RPMI8226 (cell line): ENCODE measurements around the gene SCN11A.
"Not testable (repeated sequence)": the region's sequence is repeated elsewhere in the genome, so short reads cannot be mapped to it uniquely, and the experiment has no call there.

ENCODE experiments used
- DNase-seq: peaks from one replicate; pipeline ENCODE4 v3.0.0-alpha.2; 2015

Gene SCN11A

DNA sequence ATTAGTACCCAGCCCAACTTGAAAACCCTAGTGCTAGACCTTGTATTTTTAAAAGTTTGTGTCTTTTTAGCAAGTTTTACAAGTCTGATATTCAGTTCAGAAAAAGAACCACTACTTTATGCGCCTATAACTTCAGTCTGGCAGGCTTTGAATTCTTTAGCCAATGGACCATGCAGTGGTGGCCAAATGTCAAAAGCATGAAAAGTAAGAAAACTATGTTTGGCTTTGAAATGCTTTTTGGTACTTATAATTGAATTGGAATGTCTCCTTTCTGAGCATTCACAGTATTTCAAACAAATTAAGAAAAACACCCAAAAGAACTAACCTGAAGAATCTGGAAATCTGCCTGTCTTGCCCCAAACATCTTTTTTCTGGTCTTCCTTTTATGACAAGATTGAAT, 12.9 kb upstream of the SCN11A start:
- DNase-seq: no peak

DNA sequence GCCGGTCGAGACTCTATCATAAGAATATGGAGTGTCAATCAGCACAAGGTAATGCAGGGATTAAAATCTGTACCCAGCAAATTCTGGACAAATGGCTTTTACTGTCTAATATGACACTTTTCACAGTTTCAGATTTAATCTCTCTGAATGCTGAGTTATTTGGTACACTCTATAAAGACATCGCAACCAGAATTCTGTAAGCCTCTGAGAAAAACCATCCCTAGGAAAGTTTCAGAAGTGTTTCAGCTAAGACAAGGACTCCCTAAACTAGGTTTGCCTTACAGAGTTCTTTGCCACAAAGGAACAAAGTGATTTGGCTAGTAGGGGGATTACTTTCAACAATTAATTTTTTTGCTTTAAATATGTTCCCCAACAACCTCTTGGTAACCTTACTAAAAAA, 11.4 kb upstream of the SCN11A start:
- DNase-seq: no peak

DNA sequence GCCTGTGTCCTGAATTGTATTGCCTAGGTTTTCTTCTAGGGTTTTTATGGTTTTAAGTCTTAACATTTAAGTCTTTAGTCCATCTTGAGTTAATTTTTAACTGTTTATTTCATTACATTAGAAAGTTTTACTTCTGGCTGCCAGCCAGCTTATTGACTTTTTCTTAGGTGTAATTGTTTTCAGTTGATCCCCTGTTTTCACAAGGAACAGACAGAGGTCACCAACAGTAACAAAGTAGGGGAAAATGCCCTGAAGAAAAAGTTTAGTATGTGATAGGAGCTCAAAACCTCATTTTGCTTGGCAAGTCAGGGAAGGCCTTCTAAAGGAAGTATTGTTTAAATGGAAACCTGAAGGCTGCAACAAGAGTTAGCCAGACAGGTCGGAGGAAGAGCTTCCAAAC, 10.4 kb upstream of the SCN11A start:
- no peak for DNase-seq

DNA sequence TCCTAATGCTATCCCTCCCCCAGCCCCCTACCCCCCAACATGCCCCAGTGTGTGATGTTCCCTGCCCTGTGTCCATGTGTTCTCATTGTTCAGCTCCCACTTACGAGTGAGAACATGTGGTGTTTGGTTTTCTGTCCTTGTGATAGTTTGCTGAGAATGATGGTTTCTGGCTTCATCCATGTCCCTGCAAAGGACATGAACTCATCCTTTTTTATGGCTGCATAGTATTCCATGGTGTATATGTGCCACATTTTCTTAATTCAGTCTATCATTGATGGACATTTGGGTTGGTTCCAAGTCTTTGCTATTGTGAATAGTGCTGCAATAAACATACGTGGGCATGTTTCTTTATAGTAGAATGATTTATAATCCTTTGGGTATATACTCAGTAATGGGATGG, 9.5 kb upstream of the SCN11A start:
- not testable (repeated sequence) for DNase-seq

DNA sequence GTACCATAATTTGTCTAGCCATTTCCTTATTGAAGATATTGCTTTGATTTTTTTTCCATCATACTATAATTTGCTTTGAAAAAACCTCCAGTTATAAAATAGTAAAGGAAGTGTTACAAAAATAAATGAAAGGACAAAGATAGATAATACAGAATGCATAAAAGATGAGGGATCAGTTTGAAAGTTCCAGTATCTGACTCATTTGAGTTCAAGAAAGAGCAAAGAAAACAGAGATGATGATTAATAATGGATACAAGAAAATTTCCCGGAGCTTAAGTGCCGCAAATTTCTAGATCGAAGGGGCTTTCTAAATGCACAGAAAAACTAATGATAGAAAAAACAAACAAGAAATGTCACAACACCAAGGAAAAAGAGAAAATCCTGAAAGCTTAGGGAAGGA, 4.4 kb upstream of the SCN11A start:
- DNase-seq: no peak

DNA sequence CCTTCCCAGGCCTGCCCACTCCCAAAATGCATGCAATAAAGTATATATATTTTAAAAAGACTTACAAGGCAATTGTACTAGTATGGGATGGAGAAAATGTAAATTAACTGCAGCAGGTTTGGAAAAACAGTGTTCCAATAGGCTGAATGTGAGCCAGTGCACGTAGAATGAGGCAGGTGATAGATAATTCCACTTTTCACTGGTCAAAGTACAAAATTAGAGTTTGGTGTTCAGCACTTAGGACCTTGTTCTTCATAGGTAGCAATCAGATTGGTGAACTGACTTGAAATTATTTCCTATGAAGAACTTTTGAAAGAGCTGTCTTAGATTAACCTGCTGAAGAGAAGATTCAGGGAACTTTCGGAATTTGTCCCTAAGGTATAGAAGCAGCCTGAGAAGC, 2.0 kb upstream of the SCN11A start:
- DNase-seq: no peak

DNA sequence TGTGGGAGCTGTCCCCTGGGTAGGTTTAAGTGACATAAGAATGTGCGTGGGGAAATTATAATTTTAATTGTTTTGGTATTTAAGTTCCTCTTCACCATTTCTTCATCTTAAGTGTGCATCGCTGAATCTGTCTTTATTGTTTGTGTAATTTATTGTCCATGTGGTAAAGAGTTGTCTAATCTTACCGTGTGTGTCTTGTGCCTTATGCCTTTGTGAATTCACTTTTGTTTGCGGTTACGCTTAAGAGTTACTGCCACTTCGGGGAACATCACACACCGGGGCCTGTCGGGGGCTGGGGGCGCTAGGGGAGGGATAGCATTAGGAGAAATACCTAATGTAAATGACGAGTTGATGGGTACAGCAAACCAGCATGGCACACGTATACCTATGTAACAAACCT, 839 bp upstream of the SCN11A start:
- no peak for DNase-seq

DNA sequence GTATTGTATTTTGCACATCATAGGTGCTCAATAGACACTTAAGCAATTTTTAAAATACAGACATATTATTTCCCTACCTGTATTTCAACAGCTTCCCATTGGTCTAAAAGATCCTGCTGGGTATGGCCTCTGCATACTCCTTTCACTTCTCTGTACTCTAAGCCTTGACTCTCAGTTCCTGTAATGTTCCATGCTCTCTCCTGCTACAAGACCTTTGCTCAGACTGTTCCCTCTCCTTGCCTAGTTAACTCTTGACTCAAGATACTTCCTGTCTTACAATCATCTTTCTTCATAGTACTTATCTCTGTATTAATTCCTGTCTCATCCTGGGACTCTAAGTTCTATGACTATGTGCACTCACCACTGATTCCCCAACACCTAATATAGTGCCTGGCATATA, 1.7 kb downstream of the SCN11A start:
- DNase-seq: peak; percentile 22

DNA sequence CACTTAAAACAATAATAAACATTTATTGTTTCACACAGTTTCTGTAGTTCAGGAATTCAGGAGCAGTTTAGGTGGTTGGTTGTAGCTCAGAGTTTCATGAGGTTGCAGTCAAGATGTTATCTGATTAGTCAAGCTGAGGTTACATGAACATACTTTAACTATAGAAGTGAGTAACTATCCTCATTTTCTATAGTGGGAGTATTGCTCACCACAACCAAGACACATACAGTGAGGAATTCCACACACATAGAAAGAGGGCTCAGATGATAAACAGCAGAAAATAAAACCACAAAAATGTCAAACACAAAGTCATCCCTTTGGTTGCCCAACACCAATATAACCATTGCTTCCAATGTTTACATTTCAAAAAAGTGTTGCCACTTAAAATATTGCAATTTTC, 13.6 kb downstream of the SCN11A start:
- DNase-seq: no peak

DNA sequence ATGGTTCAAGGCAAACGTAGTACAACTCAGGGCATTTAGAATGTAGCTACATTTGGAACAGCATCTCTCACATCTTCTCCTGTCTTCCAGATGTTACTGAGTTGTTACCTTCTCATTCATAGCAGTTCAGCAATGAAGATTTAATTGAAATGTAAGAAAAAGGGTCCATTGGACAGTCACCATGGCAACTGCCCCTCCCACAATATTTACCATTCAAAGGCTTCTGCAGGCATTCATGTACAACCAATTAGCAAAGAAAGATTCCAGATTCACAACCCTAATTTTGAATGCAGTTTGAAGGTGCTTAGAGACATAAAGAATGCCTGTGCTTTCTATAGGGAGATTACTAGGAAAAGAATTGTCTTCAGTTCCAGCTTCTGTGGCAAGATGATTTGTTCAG, 22.2 kb downstream of the SCN11A start:
- no peak for DNase-seq

DNA sequence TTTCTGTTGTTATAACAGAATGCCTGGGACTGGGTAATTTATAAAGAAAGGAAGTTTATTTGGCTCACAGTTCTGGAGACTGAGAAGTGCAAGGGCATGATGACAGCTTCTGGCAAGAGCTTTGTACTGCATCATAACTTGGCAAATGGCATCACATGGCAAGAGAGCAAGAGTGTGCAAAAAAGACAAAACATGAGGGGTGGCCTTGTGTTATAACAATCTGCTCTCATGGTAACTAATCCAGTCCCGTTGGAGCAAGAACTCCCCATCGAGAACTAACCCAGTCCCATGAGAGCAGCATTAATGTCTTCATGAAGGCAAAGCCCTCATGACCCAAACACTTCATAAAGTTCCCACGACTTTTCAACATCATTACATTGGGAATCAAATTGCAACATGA, 23.2 kb downstream of the SCN11A start:
- DNase-seq: no peak

DNA sequence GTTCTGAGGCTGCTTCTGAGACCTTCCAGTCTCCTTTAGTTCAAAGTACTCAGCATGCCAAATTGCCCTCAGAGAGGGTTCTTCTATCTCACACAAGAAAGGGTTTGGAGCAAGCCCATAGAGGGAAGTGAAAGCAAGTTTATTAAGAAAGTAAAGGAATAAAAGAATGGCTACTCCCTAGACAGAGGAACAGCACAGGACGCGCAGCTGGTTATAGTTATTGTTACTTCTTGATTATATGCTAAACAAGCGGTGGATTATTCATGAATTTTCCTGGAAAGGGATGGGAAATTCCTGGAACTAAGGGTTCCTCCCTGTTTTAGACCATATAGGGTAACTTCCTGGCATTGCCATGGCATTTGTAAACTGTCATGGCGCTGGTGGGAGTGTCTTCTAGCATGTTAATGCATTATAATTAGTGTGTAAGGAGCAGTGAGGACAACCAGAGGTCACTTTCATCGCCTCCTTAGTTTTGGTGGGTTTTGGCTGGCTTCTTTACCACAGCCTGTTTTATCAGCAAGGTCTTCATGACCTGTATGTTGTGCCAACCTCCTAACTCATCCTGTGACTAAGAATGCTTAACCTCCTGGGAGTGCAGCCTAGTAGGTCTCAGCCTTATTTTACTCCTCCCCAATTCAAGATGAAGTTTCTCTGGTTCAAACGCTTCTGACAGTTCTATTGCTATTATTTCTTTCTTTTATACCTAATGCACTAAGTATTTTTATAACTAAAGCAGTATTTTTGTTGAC, 26.3 kb downstream of the SCN11A start:
- DNase-seq: no peak

DNA sequence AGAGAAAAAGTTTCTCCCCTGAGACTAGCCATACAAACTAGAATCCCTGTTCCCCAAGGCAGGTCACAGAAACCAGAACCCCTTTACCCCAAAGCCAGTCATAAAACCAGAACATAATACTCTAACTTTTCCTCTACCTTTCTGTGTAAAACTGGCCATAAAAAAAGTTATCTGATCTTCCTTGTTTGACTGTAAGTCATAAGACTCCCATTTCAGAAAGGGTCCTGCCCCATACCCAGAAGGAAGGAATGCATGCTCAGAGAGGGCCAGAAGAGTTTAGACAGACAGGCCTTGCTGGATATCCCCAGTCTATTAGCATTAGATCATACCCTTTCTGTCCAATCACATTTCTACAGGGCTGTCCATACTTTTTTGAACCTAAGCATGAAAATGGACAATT, 27.2 kb downstream of the SCN11A start:
- DNase-seq: no peak

DNA sequence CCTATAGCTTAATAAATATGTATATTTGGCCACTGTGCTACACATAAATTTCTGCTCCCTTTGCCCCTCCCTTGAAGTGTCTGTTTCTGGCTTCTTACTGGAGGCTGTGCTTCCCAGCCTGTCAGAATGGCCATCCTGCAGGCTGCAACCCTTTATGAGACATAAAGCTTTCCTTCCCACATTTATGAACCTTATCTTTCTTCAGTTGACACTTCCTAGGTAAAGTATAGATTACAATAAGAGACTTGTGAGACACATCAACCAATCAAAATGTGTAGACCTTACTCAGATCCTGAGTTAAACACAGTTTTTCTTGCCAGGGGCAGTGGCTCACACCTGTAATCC, 29.5 kb downstream of the SCN11A start:
- no peak for DNase-seq

DNA sequence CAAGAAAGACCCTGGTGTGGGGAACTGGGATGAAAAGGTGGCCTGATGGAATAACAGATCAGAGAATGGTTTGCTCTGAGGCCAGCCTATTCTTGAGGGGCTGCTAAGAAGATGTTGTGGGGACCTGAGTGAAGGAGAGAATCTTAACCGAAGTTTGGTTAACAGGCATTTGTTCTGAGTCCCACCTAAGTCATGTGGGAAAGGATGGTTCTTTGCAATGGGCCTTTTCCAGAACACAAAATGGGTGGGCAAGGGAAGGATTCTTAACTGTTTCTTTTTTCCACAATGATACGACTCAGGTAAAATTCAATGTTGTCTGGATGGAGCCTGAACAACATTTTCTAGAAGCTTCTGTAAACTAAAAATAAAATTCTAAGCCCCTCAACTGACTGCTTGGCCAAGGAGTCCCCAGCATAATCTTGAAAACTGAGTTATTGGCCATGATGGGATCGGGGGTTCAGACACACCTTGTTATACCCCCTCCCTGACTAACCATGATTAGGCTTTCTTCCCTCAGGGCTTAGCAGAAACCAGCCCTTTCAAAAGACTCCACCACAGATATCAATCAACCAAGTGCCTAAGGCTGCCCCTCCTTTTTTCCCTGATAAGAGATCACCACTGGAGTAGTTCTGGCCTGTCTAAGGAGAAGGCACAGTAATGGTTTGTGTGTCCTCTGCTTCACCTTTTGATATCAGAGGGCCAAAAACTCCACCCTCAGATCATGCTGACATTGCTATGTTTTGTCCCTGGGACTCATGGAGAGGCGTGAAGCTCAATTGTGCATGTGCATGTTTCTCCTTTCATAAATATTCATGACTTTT, 30.1 kb downstream of the SCN11A start:
- DNase-seq: no peak

DNA sequence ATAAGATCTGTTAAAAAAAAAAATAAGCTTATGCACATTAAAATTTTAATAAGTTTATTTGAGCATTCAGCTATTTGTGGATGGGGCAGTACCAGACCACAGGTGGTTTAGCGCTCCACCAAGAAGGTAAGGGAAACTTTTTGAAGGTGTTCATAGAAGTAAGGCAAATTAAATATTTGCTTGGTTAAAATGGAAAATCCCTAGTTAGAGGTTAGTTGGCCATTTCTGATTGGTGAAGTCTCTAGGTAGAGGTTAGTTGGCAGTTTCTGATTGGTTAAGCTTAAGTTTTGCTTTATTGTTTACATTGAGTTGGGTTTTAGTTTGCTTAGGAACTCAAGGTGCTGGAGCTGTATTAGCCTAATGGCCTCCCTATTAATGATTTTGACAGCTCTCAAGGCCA, 30.7 kb downstream of the SCN11A start:
- DNase-seq: no peak

DNA sequence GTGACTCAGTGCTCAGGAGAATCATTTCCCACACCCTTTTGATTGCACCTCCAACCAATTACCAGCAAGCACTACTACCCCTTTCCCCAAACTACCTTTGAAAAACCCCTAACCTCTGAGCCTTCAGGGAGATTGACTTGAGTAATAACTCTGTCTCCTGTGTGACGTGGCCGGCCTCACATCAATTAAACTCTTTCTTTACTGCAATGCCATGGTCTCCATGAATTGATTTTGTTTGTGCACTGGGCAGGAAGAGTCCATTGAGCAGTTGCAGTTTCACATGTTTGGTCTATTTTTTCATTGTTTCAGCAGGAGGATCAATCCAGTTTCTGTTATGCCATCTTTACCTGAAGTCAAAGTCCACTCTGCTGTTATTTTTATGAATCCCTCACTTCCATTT, 32.4 kb downstream of the SCN11A start:
- no peak for DNase-seq

DNA sequence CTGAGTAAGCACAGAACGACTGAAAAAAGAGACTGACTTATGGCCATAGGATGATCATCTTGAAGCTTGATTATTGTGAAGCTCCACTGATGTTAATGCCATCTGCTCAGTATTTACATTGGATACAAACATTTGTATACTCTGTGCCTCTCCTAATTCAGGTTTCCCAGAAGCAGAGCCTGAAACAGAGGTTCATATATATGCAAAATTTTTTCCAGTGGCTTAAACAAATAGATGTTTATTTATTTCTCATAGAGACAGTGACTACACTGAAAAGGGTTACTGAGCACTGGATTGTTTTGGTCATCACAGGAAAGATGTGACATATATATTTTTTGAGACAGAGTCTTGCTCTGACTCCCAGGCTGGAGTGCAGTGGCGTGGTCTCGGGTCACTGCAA, 36.3 kb downstream of the SCN11A start:
- no peak for DNase-seq

DNA sequence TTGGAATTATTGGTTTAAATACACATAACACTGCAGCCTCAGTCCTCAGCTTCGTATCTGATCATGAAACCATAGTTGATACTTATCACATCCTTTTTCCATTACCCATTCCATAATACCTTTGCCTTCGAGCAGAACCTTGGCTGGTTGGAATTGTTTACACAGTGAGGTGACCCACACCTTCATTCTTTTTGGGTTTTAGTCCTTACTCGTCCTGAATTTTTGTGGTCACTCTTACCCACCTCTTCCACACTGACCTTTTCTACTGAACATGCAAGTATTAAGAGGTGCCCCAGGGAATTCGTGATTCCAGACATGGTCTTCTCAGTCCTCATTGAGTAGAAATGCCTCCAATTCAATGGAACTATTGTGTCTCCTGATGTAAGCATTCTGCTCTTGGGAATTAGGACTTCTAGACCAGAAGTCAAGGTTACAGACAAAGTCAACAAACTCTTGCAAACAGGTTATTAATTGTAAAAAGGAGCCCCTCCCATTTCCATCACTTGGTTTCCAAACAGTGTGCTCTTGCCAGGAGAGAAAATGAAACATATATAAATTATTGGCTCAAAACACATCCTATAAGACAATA, 37.7 kb downstream of the SCN11A start:
- no peak for DNase-seq

DNA sequence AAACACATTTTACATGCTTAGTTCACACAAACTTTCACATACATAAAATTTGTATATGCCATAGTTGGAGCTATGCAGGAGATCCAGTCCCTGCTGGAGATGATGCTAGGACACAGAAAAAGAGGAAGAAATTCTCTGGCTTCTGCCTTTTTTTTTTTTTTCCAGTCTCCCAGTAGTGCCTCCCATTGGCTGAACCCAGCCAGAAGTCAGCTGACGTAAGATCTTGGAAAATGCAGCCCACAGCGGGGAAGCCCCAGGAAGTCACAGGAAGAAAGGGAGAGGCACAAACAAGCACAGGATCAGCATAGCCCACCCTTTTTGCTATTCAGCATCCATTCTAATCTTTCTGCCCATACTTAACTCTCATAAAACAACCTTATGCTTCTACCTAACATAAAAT, 38.5 kb downstream of the SCN11A start:
- DNase-seq: no peak

DNA sequence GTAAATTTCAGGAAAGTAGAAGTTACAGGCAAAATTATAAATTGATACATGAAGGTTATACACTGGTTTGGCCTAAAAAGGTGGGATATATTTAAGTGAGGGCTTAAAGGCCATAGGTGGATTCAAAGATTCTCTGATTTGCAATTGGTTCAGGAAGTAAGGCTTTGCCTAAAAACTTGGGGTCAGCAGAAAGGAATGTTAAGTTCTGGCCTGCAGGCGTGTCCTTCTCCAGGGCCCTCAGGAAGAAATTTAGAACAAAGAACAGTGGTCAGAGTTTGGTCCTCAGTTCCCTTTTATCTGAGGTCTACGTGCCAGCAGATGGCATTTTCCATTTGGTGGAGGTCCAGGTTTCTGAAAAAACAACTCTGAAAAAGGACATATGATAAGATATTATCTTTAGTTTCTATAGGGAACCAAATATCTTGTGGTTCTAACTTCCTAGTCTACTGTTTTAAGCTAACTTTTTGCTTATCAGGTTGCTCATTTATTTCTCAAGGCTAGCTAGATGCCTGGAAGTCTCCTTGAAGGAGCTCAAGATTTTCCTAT, 40.5 kb downstream of the SCN11A start:
- DNase-seq: no peak

DNA sequence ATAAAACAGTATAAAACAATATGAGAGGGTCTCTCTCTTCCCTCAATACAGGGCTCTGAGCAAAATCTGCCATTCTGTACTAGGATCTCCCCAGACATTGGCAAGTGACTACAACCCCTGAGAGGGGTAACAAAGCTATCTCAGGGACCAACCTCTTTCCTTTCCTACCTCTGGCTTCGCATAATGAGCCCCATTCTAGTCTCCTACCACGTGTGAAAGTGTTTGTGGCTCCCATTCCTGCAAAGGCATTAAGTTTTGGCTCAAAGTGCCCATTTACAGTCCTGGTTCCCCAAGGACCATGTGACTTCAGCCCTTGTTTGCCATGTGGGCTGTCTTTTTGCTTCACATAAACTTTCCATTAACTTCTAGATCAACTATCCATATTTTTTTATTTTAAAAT, 46.4 kb downstream of the SCN11A start:
- no peak for DNase-seq
